Esophagus muscularis mucosa (tissue), 4 donors: ENCODE measurements around the gene HACD2. TPM values are rescaled to one million over a fixed set of nuclear protein-coding genes. Genes with fewer than 3 reads are reported as not detected.

ENCODE experiments used
- DNase-seq: peaks from one replicate; pipeline ENCODE4 v3.0.0-alpha.2; 2017; ENCODE audit errors: extremely low spot score
- H3K27ac ChIP-seq, 4 donors: fragments of 200-600 bp; sonication (generic); replicated peaks in 1 of 4; 1 replicate in 3 of 4; 2 replicates in 1 of 4; pipeline ENCODE4 v1.5.1; 2016 to 2019; ENCODE audit warnings: mild to moderate bottlenecking in 1 of 4
- H3K27me3 ChIP-seq, 4 donors: fragments of 200-600 bp; sonication (generic); one replicate each; pipeline versions ENCODE4 v1.5.1 to v1.6.0; 2016 to 2019
- H3K36me3 ChIP-seq, 4 donors: fragments of 200-600 bp; sonication (generic); one replicate each; pipeline ENCODE4 v1.5.1; 2016 to 2019
- H3K4me1 ChIP-seq, 4 donors: fragments of 200-600 bp; sonication (generic); one replicate each; pipeline ENCODE4 v1.5.1; 2016 to 2019
- H3K4me3 ChIP-seq, 4 donors: fragments of 200-600 bp; sonication (generic); 1 replicate in 2 of 4; 2 replicates in 2 of 4; pipeline ENCODE4 v1.5.1; 2016 to 2019; ENCODE audit warnings: mild to moderate bottlenecking in 4 of 4, moderate library complexity in 1 of 4
- H3K9me3 ChIP-seq, 4 donors: fragments of 200-600 bp; sonication (generic); 1 replicate in 3 of 4; 2 replicates in 1 of 4; pipeline ENCODE4 v1.5.1; 2016 to 2019
- EP300 ChIP-seq: sonication (generic); formaldehyde crosslinking; IDR thresholded peaks from one replicate; pipeline ENCODE4 v1.6.1; 2017; ENCODE audit warnings: antibody characterized with exemption
- POLR2A ChIP-seq: fragments of 450-650 bp; IDR thresholded peaks from one replicate; pipeline ENCODE4 v1.6.1; 2017; ENCODE audit warnings: antibody characterized with exemption, moderate library complexity, mild to moderate bottlenecking, low read depth
- POLR2AphosphoS5 ChIP-seq, 2 donors: sonication (generic); formaldehyde crosslinking; IDR thresholded peaks; one replicate each; pipeline ENCODE4 v1.6.1; 2017; ENCODE audit warnings: antibody characterized with exemption in 2 of 2
- whole genome bisulfite sequencing: methylation state at CpG from one replicate; pipeline ENCODE4 v1.1.5; 2018; 5-methylcytosine and 5-hydroxymethylcytosine counted together
- intact Hi-C: fragments of 100-400 bp; cut with DNase I; formaldehyde crosslinking; loops from one replicate; pipeline ENCODE4 v1.15.1; 2023
- total RNA-seq, 4 donors: library from RNA; depleted of rRNA; stranded (reverse); fragments of >200 nt; gene quantifications; one replicate each; pipeline versions ENCODE4 v1.1.0 to v1.2.1, GENCODE V29; 2016
- TF ChIP-seq, protein P1 (sequence below), 3 experiments: fragments of 200-600 bp in 2 of 3; fragments of 450-650 bp in 1 of 3; sonication (generic) in 2 of 3; IDR thresholded peaks; one replicate each; pipeline ENCODE4 v1.5.1; 2017 to 2019; ENCODE audit warnings: antibody characterized with exemption in 3 of 3, mild to moderate bottlenecking in 2 of 3, moderate library complexity in 1 of 3

HACD2 gene
- total RNA-seq, 4 donors from 2014 or later: 20.5 to 30.3 (median 25.3) TPM

DNA sequence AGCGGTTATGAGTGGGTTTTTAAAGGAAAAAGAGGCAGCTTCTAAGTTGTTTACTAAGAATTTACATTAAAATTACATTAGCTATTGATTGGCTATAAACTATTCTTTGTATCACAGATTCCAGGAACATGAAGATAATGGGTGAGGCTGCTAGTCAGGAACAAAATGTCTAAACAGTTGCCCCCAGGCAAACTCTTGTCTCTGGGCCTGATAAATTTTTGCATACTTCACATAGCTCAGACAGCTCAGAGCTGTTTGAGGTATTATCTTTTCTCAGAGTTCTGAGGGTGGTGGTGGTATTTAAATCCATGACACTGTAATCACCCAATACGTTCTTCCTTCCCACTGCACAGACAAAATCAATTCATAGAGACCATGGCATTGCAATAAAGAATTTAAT is 2.1 kb upstream of the HACD2 start:
- peaks cover 0 to 5% (median 0%) of the 10 kb centered on the region in 4 donors for H3K36me3 ChIP-seq
- no peaks in the 10 kb centered on the region for H3K27me3 ChIP-seq
- DNase-seq: peak; percentile 8
- TF ChIP-seq POLR2A (no peak), POLR2AphosphoS5 (IDR thresholded peaks at IDR 0.05) (no peak), EP300 (no peak)
- TF ChIP-seq, protein P1, sequence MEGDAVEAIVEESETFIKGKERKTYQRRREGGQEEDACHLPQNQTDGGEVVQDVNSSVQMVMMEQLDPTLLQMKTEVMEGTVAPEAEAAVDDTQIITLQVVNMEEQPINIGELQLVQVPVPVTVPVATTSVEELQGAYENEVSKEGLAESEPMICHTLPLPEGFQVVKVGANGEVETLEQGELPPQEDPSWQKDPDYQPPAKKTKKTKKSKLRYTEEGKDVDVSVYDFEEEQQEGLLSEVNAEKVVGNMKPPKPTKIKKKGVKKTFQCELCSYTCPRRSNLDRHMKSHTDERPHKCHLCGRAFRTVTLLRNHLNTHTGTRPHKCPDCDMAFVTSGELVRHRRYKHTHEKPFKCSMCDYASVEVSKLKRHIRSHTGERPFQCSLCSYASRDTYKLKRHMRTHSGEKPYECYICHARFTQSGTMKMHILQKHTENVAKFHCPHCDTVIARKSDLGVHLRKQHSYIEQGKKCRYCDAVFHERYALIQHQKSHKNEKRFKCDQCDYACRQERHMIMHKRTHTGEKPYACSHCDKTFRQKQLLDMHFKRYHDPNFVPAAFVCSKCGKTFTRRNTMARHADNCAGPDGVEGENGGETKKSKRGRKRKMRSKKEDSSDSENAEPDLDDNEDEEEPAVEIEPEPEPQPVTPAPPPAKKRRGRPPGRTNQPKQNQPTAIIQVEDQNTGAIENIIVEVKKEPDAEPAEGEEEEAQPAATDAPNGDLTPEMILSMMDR (IDR thresholded peaks at IDR 0.05): no peak
- intact Hi-C loops: loop anchor here (10.0 kb wide), 1 partner anchor 138 kb away; no protein-coding TSS in a partner anchor
- no peak overlapping the region for H3K4me3 ChIP-seq
- no peak overlapping the region for H3K27ac ChIP-seq
- peaks cover 0 to 4% (median 0%) of the 10 kb centered on the region in 4 donors for H3K9me3 ChIP-seq
- 83% methylated on average over 2 of the region's 2 CpGs for WGBS
- peaks cover 12 to 46% (median 26%) of the 10 kb centered on the region in 4 donors for H3K4me1 ChIP-seq

DNA sequence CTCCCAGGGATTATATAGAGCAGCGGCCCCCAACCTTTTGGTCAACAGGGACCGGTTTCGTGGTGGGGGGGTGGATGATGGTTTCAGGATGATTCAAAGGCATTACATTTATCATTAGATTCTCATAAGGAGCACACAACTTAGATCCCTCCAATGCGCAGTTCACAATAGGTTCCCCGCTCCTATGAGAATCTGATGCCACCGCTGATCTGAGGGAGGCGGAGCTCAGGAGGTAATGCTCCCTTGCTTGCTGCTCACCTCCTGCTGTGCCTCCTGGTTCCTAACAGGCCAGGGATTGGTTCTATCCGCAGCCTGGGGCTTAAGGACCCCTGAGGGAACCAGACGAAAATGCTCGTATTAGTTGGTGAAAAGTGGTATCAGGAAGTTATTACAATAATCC is 1.3 kb upstream of the HACD2 start:
- TF ChIP-seq, protein P1 (IDR thresholded peaks at IDR 0.05): no peak
- no peak for TF ChIP-seq EP300
- 7% methylated on average over 10 of the region's 10 CpGs for whole genome bisulfite sequencing

DNA sequence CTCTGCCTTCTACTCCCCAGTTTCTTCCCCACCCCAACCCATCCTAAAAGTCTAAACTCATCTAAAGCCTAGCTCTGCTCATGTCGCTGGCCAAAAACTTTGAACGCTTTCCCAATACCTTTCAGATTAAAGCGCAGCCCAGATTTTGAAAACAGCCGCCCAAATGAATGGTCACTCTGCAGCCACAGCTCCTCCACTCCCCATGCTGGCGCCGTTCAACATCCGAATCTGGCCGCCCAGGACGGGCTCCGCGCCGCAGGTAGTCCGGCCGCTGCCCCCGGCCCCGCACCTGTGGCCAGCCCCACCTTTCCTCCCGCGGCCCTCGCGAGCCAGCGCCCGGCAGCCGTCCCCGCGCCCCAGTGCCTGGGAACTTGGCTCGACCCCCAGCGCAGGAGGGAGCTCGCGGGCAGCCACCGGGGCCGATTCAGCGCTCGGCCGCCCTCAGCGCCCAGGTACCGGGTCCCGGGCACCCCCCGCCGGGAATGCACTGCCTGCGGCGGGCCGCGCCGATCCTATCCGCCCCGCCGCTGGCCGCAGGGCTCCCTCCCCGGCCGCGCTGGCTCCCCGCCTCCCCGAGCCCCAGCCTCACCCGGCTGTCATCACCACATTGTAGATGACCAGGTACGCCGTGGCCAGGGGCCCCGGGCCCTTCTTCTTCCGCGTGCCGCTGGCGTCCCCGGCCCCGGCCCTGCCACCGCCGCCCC is 417 bp downstream of the HACD2 start:
- intact Hi-C loops: loop anchor here (10.0 kb wide), 1 partner anchor 140 kb away; no protein-coding TSS in a partner anchor
- Histone ChIP-seq H3K4me3 (peak overlapping the region; percentile 87 to 95 (median 94)), H3K27ac (peak overlapping the region; percentile 90 to 96 (median 95)), H3K4me1 (peaks cover 12 to 40% (median 23%) of the 10 kb centered on the region in 4 donors), H3K27me3 (no peaks in the 10 kb centered on the region), H3K36me3 (peaks cover 3 to 27% (median 21%) of the 10 kb centered on the region in 4 donors), H3K9me3 (no peaks in the 10 kb centered on the region)
- 0% methylated on average over 18 of the region's 65 CpGs for WGBS
- DNase-seq: peak; percentile 66
- no peak for TF ChIP-seq POLR2AphosphoS5 (IDR thresholded peaks at IDR 0.05)
- no peak for TF ChIP-seq POLR2A
- TF ChIP-seq EP300: no peak
- TF ChIP-seq, protein P1 (IDR thresholded peaks at IDR 0.05): peak; percentile 37 to 42 (median 39)

More for the DNA sequence above, 1.3 kb upstream of the HACD2 start:
- Histone ChIP-seq H3K4me3 (peak overlapping the region; percentile 87 to 95 (median 94)), H3K9me3 (peaks cover 0 to 4% (median 0%) of the 10 kb centered on the region in 4 donors), H3K27me3 (no peaks in the 10 kb centered on the region), H3K27ac (peak overlapping the region; percentile 90 to 96 (median 95)), H3K36me3 (peaks cover 2 to 13% (median 5%) of the 10 kb centered on the region in 4 donors), H3K4me1 (peaks cover 12 to 46% (median 26%) of the 10 kb centered on the region in 4 donors)
- peak; percentile 90 for DNase-seq
- intact Hi-C loops: loop anchor here (10.0 kb wide), 1 partner anchor 139 kb away; no protein-coding TSS in a partner anchor

DNA sequence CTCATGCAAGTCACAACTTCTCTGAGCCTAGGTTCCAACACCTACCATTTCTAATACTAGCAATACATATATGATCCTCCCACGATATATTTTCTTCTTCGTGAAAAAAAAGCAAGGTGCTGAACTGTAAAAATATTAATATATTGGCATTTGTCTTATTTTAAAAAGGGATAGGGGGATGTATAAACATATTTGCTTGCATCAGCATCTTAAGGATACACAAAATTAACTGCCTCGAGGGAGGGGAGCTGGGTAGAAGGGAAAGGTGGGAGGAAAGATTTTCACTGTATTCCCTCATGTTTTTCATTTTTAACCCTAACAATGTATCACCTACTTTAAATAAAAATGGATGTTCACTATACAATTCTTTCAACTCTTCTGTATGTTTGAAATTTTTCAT is 1.3 kb downstream of the HACD2 start:
- H3K4me3 ChIP-seq: peak overlapping the region in 3 of 4 donors; percentile 94 to 95 (median 94)
- no peaks in the 10 kb centered on the region for H3K27me3 ChIP-seq
- H3K36me3 ChIP-seq: peaks cover 3 to 36% (median 28%) of the 10 kb centered on the region in 4 donors
- TF ChIP-seq, protein P1 (IDR thresholded peaks at IDR 0.05): no peak
- no peak for TF ChIP-seq POLR2A
- no peak for TF ChIP-seq POLR2AphosphoS5 (IDR thresholded peaks at IDR 0.05)
- TF ChIP-seq EP300: no peak
- H3K9me3 ChIP-seq: no peaks in the 10 kb centered on the region
- H3K27ac ChIP-seq: no peak overlapping the region
- peaks cover 12 to 32% (median 22%) of the 10 kb centered on the region in 4 donors for H3K4me1 ChIP-seq
- intact Hi-C loops: loop anchor here (10.0 kb wide), 1 partner anchor 141 kb away; no protein-coding TSS in a partner anchor
- WGBS: 67% methylated on average over 3 of the region's 3 CpGs
- no peak for DNase-seq
